ES-I3 (cell line): ENCODE measurements around the gene NAT9.

Source experiments
- H3K36me3 ChIP-seq: 2 replicates; pipeline ENCODE4 v1.6.1; 2013; ENCODE audit warnings: mild to moderate bottlenecking, low read length, control low read depth, moderate library complexity; ENCODE audit not compliant: insufficient read depth
- H3K4me1 ChIP-seq: 2 replicates; pipeline ENCODE4 v1.6.1; 2013; ENCODE audit warnings: mild to moderate bottlenecking, control low read depth, low read length; ENCODE audit not compliant: insufficient read depth
- H3K9ac ChIP-seq: 2 replicates; pipeline ENCODE4 v1.6.1; 2013; ENCODE audit warnings: low read depth, mild to moderate bottlenecking, low read length, moderate library complexity
- H3K9me3 ChIP-seq: 2 replicates; pipeline ENCODE4 v1.6.1; 2013; ENCODE audit warnings: mild to moderate bottlenecking, low read length, moderate library complexity; ENCODE audit not compliant: control insufficient read depth, insufficient read depth

NAT9 gene

DNA sequence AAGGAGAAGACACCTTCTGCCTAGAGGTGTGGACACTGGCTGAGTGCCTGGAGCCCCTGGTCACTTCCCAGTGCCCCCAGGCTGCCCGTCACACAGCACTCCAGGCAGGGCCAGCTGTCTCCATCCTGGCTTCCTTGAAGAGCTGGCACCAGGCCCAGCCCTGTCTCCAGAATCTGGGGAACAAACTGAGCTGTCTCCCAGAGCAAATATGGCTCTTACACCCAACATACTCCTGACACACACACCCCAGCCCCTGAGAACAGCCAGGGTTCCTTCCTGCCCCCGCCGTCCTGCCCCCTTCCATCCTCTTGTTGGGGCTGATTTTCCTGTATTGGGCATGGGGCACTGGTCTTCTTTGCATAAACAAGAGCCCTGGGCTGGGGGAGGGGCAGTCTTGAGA is 18.6 kb downstream of the NAT9 start:
- Histone ChIP-seq H3K36me3 (no peaks in the 10 kb centered on the region), H3K9ac (no peak overlapping the region), H3K4me1 (peaks cover 42% of the 10 kb centered on the region)

DNA sequence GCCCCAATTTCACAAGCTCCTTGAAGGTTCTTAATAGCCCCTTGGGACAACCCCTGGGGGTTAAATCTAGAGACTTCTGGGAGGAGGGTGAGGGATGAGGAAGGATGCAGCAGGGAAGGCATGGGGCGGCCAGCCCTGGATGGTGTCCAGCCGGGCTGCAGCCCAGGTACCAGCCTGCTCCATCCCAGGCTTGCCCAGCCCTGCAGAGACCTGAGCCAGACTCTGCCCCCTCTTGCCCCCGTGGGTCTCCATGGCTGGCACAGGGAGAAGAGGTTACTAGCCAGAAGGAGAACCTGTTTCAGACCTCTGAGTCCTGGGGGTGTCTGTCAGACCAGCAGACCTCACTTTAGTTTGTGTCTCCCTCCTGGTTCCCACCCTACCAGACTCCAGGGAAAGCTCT is 19.3 kb downstream of the NAT9 start:
- Histone ChIP-seq H3K4me1 (peaks cover 45% of the 10 kb centered on the region), H3K9ac (no peak overlapping the region), H3K9me3 (no peaks in the 10 kb centered on the region), H3K36me3 (no peaks in the 10 kb centered on the region)

More for the DNA sequence above, 18.6 kb downstream of the NAT9 start:
- H3K9me3 ChIP-seq = no peaks in the 10 kb centered on the region

GRCh38 chr17:74755533-74755932 is 20.6 kb downstream of the NAT9 start:
- peaks cover 42% of the 10 kb centered on the region for H3K4me1 ChIP-seq
- H3K9me3 ChIP-seq = no peaks in the 10 kb centered on the region
- H3K9ac ChIP-seq = no peak overlapping the region
- no peaks in the 10 kb centered on the region for H3K36me3 ChIP-seq

- H3K4me1 ChIP-seq = peaks cover 40% of the 10 kb centered on the region
- no peak overlapping the region for H3K9ac ChIP-seq
- H3K9me3 ChIP-seq = no peaks in the 10 kb centered on the region
- no peaks in the 10 kb centered on the region for H3K36me3 ChIP-seq
These were observed 21.3 kb downstream of the NAT9 start for GRCh38 chr17:74754832-74755231.

DNA sequence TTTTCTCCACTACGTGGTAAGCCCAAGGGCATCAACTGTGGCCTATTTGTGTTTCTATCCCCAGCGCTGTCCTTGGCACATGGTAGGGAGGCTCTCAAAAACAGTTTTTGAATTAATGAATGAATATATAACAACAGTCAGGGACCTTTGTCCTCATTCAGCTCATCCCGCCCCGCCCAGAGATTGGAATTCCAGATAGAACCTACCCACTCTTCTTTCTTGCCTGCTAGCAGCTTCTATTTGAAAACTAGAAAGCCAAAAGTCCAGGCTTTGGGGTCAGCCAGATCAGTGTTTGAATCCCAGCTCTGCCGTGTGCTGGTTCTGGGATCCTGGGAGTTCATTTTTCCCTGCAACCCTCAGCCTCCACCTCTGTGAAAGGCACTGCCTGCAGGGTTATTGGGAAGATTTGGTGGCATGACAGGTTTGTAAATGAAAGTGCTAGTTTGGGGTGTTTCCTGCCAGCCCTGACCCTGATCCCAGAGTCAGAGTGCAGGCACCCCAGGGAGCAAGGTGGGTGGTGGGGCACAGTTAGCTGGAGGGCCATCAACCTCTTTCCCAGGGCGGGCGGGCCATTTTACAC is 23.2 kb downstream of the NAT9 start:
- Histone ChIP-seq H3K9ac (no peak overlapping the region), H3K36me3 (no peaks in the 10 kb centered on the region), H3K4me1 (peaks cover 25% of the 10 kb centered on the region), H3K9me3 (no peaks in the 10 kb centered on the region)

GRCh38 chr17:74752415-74752814 is 23.7 kb downstream of the NAT9 start:
- H3K36me3 ChIP-seq = no peaks in the 10 kb centered on the region
- peaks cover 23% of the 10 kb centered on the region for H3K4me1 ChIP-seq
- no peaks in the 10 kb centered on the region for H3K9me3 ChIP-seq
- no peak overlapping the region for H3K9ac ChIP-seq

DNA sequence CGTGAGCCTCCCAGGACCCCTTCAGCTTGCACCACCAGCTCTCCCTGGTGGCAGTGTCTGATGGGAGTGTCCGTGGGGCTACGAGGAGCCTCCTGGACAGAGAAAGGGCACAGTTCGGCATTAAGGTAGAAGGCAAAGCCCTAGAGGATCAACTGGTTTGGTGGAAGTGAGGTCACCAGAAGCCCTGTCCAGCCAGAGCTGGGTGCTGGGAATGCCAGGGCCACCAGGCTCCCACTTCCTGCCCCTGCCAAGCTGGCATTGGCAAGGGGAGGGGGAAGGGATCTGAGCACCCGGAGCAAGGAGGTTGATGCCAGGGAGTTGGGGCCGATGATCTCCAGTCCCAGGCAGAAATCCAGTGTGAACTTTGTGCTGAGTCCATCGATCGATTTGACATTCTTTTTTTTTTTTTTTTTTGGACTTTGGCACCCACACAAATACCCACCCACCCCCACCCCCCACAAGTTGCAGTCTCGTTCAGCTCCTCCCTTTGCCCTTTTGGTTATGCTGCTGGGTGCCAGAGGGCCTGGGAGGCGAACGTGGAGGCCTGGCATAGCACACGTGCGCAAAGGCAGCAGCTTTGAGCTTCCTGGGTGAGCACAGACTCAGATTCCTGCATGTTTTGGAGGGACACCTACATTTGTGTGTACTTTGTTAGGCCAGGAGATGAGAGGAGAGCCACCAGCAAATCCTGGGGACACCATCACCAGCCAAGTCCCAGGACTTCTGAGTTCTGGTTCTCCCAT is 25.6 kb downstream of the NAT9 start:
- no peaks in the 10 kb centered on the region for H3K36me3 ChIP-seq
- peaks cover 38% of the 10 kb centered on the region for H3K4me1 ChIP-seq
- H3K9me3 ChIP-seq = no peaks in the 10 kb centered on the region
- H3K9ac ChIP-seq = peak overlapping the region; percentile 93; the same call in 1 of the 2 replicates

GRCh38 chr17:74750039-74750326 is 26.2 kb downstream of the NAT9 start:
- Histone ChIP-seq H3K36me3 (no peaks in the 10 kb centered on the region), H3K9me3 (no peaks in the 10 kb centered on the region), H3K4me1 (peaks cover 40% of the 10 kb centered on the region), H3K9ac (peak overlapping the region; percentile 93; the same call in 1 of the 2 replicates)

GRCh38 chr17:74749279-74750038 is 26.7 kb downstream of the NAT9 start:
- Histone ChIP-seq H3K9ac (peak overlapping the region; percentile 93), H3K36me3 (no peaks in the 10 kb centered on the region), H3K9me3 (no peaks in the 10 kb centered on the region), H3K4me1 (peaks cover 40% of the 10 kb centered on the region)

DNA sequence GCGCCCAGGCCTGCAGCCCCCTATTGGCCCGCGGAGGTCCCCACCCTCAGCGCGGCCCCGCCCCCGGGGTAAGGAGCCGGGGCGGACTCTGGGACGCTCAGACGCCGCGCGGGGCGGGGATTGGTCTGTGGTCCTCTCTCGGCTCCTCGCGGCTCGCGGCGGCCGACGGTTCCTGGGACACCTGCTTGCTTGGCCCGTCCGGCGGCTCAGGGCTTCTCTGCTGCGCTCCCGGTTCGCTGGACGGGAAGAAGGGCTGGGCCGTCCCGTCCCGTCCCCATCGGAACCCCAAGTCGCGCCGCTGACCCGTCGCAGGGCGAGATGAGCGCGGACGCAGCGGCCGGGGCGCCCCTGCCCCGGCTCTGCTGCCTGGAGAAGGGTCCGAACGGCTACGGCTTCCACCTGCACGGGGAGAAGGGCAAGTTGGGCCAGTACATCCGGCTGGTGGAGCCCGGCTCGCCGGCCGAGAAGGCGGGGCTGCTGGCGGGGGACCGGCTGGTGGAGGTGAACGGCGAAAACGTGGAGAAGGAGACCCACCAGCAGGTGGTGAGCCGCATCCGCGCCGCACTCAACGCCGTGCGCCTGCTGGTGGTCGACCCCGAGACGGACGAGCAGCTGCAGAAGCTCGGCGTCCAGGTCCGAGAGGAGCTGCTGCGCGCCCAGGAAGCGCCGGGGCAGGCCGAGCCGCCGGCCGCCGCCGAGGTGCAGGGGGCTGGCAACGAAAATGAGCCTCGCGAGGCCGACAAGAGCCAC is 27.4 kb downstream of the NAT9 start, which contains the start of gene NHERF1:
NHERF1 (plus strand) TSS at position 100 of the 750 bp plus-strand sequence; CDS start at position 319, 219 bp downstream.
- Histone ChIP-seq H3K9ac (peak within 1 kb of the TSS; percentile 93), H3K9me3 (no peaks in the 10 kb centered on the region), H3K4me1 (peaks cover 40% of the 10 kb centered on the region), H3K36me3 (no peaks in the 10 kb centered on the region)

- H3K4me1 ChIP-seq = peaks cover 40% of the 10 kb centered on the region
- H3K9ac ChIP-seq = peak overlapping the region; percentile 54; the same call in 1 of the 2 replicates
- no peaks in the 10 kb centered on the region for H3K36me3 ChIP-seq
- no peaks in the 10 kb centered on the region for H3K9me3 ChIP-seq
These were observed 27.9 kb downstream of the NAT9 start for GRCh38 chr17:74748279-74748528.

GRCh38 chr17:74746922-74747321 is 29.2 kb downstream of the NAT9 start:
- no peaks in the 10 kb centered on the region for H3K36me3 ChIP-seq
- no peaks in the 10 kb centered on the region for H3K9me3 ChIP-seq
- no peak overlapping the region for H3K9ac ChIP-seq
- peaks cover 40% of the 10 kb centered on the region for H3K4me1 ChIP-seq

- no peaks in the 10 kb centered on the region for H3K36me3 ChIP-seq
- no peak overlapping the region for H3K9ac ChIP-seq
- H3K9me3 ChIP-seq = no peaks in the 10 kb centered on the region
- peaks cover 41% of the 10 kb centered on the region for H3K4me1 ChIP-seq
These were observed 29.8 kb downstream of the NAT9 start for GRCh38 chr17:74746376-74746775.

- Histone ChIP-seq H3K36me3 (no peaks in the 10 kb centered on the region), H3K4me1 (peaks cover 37% of the 10 kb centered on the region), H3K9me3 (no peaks in the 10 kb centered on the region), H3K9ac (no peak overlapping the region; the same call in 1 of the 2 replicates)
These were observed 30.5 kb downstream of the NAT9 start for GRCh38 chr17:74745548-74746177.
